ENCODE results near the gene OR6C2.
"Not testable (repeated sequence)": the region's sequence is repeated elsewhere in the genome, so short reads cannot be mapped to it uniquely, and the experiment has no call there.

OR6C2 gene

DNA sequence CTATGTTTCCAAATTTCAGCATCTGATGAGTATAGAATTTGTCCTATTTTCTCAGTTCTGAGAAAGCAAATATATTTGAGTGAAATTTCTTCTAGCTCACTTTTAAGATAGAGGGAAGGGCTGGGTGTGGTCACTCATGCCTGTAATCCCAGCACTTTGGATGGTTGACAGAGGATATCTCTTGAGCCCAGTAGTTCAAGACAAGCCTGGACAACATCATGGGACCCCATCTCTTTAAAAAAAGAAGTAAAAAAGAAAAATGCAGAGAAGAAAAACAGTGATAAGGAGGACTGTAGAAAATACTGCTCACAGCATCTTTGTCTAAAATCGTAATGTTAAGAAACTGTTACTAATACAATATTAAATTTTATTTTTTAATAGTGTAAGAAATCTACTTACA, 28.4 kb downstream of the OR6C2 start:
- no peak for DNase-seq (ENCODE audit: low read depth, low spot score)

DNA sequence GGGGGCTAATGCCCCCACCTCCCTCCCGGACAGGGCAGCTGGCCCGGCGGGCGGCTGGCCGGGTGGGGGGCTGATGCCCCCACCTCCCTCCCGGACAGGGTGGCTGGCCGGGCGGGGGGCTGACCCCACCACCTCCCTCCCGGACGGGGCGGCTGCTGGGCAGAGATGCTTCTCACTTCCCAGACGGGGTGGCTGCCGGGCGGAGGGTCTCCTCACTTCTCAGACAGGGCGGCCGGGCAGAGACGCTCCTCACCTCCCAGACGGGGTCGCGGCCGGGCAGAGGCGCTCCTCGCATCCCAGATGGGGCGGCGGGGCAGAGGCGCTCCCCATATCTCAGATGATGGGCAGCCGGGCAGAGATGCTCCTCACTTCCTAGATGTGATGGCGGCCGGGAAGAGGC, 35.3 kb downstream of the OR6C2 start:
- not testable (repeated sequence) for DNase-seq (ENCODE audit: low read depth, low spot score)

DNA sequence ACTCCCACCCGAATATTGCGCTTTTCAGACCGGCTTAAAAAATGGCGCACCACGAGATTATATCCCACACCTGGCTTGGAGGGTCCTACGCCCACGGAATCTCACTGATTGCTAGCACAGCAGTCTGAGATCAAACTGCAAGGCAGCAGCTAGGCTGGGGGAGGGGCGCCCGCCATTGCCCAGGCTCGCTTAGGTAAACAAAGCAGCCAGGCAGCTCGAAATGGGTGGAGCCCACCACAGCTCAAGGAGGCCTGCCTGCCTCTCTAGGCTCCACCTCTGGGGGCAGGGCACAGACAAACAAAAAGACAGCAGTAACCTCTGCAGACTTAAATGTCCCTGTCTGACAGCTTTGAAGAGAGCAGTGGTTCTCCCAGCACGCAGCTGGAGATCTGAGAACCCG, 40.4 kb downstream of the OR6C2 start:
- not testable (repeated sequence) for DNase-seq (ENCODE audit: low read depth, low spot score)

DNA sequence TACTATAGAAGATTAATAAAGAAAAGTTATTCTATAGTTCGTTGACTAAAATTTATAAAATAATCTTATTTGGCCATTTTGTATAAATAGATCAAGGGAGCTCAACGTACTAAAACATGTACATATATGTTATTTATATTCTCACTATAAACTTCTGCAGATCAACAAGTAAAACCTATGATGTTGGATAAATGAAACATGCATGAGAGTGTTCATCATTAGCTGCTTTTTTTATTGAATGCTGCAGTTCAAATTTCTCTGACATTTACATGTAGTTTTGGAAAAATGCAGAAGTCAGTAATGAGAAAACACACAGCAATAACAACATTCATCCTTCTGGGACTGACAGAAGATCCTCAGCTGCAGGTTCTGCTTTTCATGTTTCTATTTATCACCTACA, 48.2 kb downstream of the OR6C2 start, which contains the start of gene OR6C68:
TSS of gene OR6C68 (plus strand) at position 301 of the 400 bp plus-strand sequence. CDS start at position 301, 0 bp downstream.
- no peak for DNase-seq (ENCODE audit: low read depth, low spot score)

DNA sequence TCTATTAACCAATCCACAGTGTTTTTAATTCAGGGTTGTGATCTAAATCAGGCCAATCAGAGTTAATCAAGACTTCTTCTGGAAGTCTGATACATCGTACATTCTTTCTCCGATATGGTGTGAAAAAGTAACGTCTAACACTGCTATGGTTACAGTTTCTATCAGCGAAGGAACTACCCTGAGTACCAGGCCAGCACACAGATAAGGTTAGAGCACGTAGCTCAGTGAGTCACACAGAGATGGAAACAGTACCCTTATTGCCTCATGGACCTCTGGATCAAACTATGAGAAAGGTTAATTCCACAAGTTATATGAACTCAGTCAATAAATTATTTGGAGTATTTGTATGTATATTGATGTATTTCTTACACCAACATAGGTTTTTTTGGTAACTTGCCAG, 51.6 kb downstream of the OR6C2 start:
- no peak for DNase-seq (ENCODE audit: low read depth, low spot score)

DNA sequence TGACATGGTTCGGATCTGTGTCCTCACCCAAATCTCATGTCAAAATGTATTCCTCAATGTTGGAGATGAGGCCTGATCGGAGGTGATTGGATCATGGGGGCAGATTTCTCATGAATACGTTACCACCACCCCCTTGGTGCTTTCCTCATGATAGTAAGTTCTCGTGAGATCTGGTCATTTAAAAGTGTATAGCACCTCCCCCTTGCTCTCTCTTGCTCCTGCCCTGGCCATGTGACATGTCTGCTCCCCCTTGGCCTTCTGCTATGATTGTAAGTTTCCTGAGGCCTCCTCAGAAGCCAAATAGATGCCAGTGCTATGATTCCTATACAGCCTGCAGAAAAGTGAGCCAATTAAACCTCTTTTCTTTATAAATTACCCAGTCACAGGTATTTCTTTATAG, 55.4 kb downstream of the OR6C2 start:
- no peak for DNase-seq (ENCODE audit: low read depth, low spot score)

DNA sequence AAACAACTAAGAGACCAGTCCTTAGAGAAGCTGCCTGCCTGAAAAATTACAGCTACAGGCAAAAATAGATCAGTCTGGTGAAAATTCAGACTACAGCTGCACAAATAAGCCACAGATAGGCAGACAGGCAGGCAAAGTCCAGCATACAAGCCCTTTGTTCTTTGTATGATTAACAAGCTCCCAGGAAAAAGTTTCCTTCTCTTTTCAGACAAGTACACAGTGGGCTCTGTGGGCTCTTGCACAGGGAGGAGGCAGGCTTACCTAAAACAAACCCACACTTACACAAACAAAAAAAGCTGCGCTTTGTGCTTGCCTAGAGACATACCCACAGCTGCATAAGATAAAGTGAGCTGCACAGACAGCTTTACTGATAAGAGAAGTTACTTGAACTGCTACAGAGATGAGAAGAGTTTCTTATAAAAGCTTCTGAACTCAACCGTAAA, 56.0 kb downstream of the OR6C2 start:
- DNase-seq (ENCODE audit: low read depth, low spot score): no peak

DNA sequence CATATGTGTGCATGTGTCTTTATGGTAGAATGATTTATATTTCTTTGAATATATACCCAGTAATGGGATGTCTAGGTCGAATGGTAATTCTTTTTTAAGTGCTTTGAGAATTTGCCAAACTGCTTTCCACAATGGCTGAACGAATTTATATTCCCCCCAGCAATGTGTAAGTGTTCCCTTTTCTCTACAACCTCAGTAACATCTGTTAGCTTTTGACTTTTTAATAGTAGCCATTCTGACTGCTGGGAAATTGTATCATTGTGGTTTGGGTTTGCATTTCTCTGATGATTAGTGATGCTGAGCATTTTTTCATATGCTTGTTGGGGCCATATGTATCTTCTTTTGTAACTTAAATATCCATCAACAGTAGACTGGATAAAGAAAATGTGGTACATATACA, 57.7 kb downstream of the OR6C2 start:
- DNase-seq (ENCODE audit: low read depth, low spot score): no peak
